HEK293 (cell line): ENCODE measurements around the gene ZDHHC17.

Experiments
- YY1 ChIP-seq: fragments of 450-650 bp; formaldehyde crosslinking; IDR thresholded peaks from 2 replicates; pipeline ENCODE4 v1.5.1; 2018; ENCODE audit warnings: missing biosample characterization, missing genetic modification characterization
- ZNF324 ChIP-seq: fragments of 450-650 bp; formaldehyde crosslinking; IDR thresholded peaks from 2 replicates; pipeline ENCODE4 v1.5.1; 2016; ENCODE audit warnings: missing biosample characterization, missing genetic modification characterization
- ZNF621 ChIP-seq: fragments of 450-650 bp; formaldehyde crosslinking; IDR thresholded peaks from 2 replicates; pipeline ENCODE4 v1.5.1; 2017; ENCODE audit warnings: missing biosample characterization, missing genetic modification characterization
- ZNF791 ChIP-seq: fragments of 450-650 bp; formaldehyde crosslinking; IDR thresholded peaks from 2 replicates; pipeline ENCODE4 v1.5.1; 2016; ENCODE audit warnings: missing biosample characterization, missing genetic modification characterization
- TF ChIP-seq, protein P1 (sequence below): fragments of 450-650 bp; formaldehyde crosslinking; IDR thresholded peaks from 2 replicates; pipeline ENCODE4 v1.5.1; 2016; ENCODE audit warnings: missing biosample characterization, missing genetic modification characterization
- TF ChIP-seq, protein P2 (sequence below): fragments of 450-650 bp; formaldehyde crosslinking; IDR thresholded peaks from 2 replicates; pipeline ENCODE4 v1.5.1; 2016; ENCODE audit warnings: missing biosample characterization, missing genetic modification characterization
- TF ChIP-seq, protein P3 (sequence below): fragments of 450-650 bp; formaldehyde crosslinking; IDR thresholded peaks from 2 replicates; pipeline ENCODE4 v1.5.1; 2017; ENCODE audit warnings: missing biosample characterization, missing genetic modification characterization

DNA sequence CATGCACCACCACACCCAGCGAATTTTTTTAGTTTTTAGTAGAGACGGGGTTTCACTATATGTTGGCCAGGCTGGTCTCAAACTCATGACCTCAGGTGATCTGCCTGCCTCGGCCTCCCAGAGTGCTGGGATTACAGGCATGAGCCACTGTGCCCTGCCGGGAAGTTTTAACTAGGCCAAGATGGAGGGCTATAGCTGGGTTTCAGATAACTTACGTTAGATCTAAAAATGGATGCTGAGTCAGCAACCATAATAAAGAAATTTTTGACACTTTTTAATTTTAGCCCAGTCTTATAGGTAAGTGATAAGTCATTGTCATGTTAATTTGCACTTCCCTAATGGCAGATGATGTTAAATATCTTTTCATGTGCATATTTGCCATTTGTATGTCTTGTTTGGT lies 14.4 kb downstream of the ZDHHC17 start:
- TF ChIP-seq, protein P1, sequence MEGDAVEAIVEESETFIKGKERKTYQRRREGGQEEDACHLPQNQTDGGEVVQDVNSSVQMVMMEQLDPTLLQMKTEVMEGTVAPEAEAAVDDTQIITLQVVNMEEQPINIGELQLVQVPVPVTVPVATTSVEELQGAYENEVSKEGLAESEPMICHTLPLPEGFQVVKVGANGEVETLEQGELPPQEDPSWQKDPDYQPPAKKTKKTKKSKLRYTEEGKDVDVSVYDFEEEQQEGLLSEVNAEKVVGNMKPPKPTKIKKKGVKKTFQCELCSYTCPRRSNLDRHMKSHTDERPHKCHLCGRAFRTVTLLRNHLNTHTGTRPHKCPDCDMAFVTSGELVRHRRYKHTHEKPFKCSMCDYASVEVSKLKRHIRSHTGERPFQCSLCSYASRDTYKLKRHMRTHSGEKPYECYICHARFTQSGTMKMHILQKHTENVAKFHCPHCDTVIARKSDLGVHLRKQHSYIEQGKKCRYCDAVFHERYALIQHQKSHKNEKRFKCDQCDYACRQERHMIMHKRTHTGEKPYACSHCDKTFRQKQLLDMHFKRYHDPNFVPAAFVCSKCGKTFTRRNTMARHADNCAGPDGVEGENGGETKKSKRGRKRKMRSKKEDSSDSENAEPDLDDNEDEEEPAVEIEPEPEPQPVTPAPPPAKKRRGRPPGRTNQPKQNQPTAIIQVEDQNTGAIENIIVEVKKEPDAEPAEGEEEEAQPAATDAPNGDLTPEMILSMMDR (tag by site-specific recombination): no peak
- TF ChIP-seq, protein P2, sequence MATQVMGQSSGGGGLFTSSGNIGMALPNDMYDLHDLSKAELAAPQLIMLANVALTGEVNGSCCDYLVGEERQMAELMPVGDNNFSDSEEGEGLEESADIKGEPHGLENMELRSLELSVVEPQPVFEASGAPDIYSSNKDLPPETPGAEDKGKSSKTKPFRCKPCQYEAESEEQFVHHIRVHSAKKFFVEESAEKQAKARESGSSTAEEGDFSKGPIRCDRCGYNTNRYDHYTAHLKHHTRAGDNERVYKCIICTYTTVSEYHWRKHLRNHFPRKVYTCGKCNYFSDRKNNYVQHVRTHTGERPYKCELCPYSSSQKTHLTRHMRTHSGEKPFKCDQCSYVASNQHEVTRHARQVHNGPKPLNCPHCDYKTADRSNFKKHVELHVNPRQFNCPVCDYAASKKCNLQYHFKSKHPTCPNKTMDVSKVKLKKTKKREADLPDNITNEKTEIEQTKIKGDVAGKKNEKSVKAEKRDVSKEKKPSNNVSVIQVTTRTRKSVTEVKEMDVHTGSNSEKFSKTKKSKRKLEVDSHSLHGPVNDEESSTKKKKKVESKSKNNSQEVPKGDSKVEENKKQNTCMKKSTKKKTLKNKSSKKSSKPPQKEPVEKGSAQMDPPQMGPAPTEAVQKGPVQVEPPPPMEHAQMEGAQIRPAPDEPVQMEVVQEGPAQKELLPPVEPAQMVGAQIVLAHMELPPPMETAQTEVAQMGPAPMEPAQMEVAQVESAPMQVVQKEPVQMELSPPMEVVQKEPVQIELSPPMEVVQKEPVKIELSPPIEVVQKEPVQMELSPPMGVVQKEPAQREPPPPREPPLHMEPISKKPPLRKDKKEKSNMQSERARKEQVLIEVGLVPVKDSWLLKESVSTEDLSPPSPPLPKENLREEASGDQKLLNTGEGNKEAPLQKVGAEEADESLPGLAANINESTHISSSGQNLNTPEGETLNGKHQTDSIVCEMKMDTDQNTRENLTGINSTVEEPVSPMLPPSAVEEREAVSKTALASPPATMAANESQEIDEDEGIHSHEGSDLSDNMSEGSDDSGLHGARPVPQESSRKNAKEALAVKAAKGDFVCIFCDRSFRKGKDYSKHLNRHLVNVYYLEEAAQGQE (tag by site-specific recombination): no peak
- TF ChIP-seq ZNF791: no peak
- TF ChIP-seq ZNF621 (tag by site-specific recombination): no peak
- TF ChIP-seq YY1 (tag by site-specific recombination): no peak
- no peak for TF ChIP-seq ZNF324 (tag by site-specific recombination)
- TF ChIP-seq, protein P3, sequence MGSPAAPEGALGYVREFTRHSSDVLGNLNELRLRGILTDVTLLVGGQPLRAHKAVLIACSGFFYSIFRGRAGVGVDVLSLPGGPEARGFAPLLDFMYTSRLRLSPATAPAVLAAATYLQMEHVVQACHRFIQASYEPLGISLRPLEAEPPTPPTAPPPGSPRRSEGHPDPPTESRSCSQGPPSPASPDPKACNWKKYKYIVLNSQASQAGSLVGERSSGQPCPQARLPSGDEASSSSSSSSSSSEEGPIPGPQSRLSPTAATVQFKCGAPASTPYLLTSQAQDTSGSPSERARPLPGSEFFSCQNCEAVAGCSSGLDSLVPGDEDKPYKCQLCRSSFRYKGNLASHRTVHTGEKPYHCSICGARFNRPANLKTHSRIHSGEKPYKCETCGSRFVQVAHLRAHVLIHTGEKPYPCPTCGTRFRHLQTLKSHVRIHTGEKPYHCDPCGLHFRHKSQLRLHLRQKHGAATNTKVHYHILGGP (tag by site-specific recombination): no peak
